Astrocyte of the spinal cord (primary cell): Measurements from ENCODE around the gene TMEM144.
A peak's percentile ranks its signal among the peaks of the same experiment; 100 is the strongest.

ENCODE experiments used
- DNase-seq: peaks from one replicate; pipeline ENCODE4 v3.0.0; 2011; ENCODE audit warnings: low read depth, low spot score
- H3K4me3 ChIP-seq: 2 replicates; pipeline ENCODE4 v1.5.1; 2011; ENCODE audit warnings: low read depth, mild to moderate bottlenecking, low read length, moderate library complexity
- CTCF ChIP-seq: IDR thresholded peaks from 2 replicates; pipeline ENCODE4 v1.5.1; 2012; ENCODE audit warnings: low read depth, mild to moderate bottlenecking, low read length, inconsistent platforms
- in situ Hi-C: cut with HindIII; loops from 2 replicates; pipeline ENCODE4 v1.10.0; 2017; ENCODE audit warnings: low sequenced_read_pairs

Gene TMEM144

GRCh38 chr4:158201876-158202275 is 8.4 kb upstream of the TMEM144 start:
- no peak for TF ChIP-seq CTCF
- in situ Hi-C loops = no loop called here
- no peak for DNase-seq
- H3K4me3 ChIP-seq = no peak overlapping the region

- no peak overlapping the region for H3K4me3 ChIP-seq
- no peak for TF ChIP-seq CTCF
- in situ Hi-C loops = no loop called here
- DNase-seq = no peak
Measured at GRCh38 chr4:158202481-158202880, 7.8 kb upstream of the TMEM144 start.

GRCh38 chr4:158203436-158203835 is 6.8 kb upstream of the TMEM144 start:
- no peak overlapping the region for H3K4me3 ChIP-seq
- DNase-seq = no peak
- no peak for TF ChIP-seq CTCF
- in situ Hi-C loops = no loop called here

GRCh38 chr4:158203929-158204328 is 6.4 kb upstream of the TMEM144 start:
- no peak for DNase-seq
- no peak for TF ChIP-seq CTCF
- in situ Hi-C loops = no loop called here
- H3K4me3 ChIP-seq = no peak overlapping the region

- H3K4me3 ChIP-seq = no peak overlapping the region
- no peak for DNase-seq
- in situ Hi-C loops = no loop called here
- TF ChIP-seq CTCF = no peak
Measured at GRCh38 chr4:158208963-158209640, 1.2 kb upstream of the TMEM144 start.

- DNase-seq = no peak
- H3K4me3 ChIP-seq = peak overlapping the region; percentile 51
- no peak for TF ChIP-seq CTCF
- in situ Hi-C loops = no loop called here
Measured at GRCh38 chr4:158211222-158211621, 936 bp downstream of the TMEM144 start.
